Tibial nerve (tissue), 4 donors: ENCODE results near the gene KCNJ15. TPM values are rescaled to one million over a fixed set of nuclear protein-coding genes. Genes with fewer than 3 reads are reported as not detected.

ENCODE experiments used
- DNase-seq, 2 donors: peaks; one replicate each; pipeline ENCODE4 v3.0.0-alpha.2; 2019; ENCODE audit warnings: low spot score in 2 of 2
- H3K27ac ChIP-seq, 4 donors: fragments of 200-600 bp; sonication (generic) in 3 of 4; one replicate each; pipeline ENCODE4 v1.5.1; 2017 to 2019; ENCODE audit warnings: mild to moderate bottlenecking in 1 of 4
- H3K27me3 ChIP-seq, 2 donors: fragments of 200-600 bp; sonication (generic) in 1 of 2; one replicate each; pipeline versions ENCODE4 v1.5.1 to v1.6.0; 2017 to 2019
- H3K36me3 ChIP-seq, 3 donors: fragments of 200-600 bp; sonication (generic); one replicate each; pipeline ENCODE4 v1.5.1; 2018 to 2019
- H3K4me1 ChIP-seq, 4 donors: fragments of 200-600 bp; sonication (generic) in 3 of 4; one replicate each; pipeline ENCODE4 v1.5.1; 2017 to 2019
- H3K4me3 ChIP-seq, 4 donors: fragments of 200-600 bp; sonication (generic) in 3 of 4; one replicate each; pipeline ENCODE4 v1.5.1; 2017 to 2019; ENCODE audit warnings: mild to moderate bottlenecking in 1 of 4, moderate library complexity in 1 of 4
- H3K9me3 ChIP-seq, 4 donors: fragments of 200-600 bp; sonication (generic) in 3 of 4; one replicate each; pipeline ENCODE4 v1.5.1; 2017 to 2019
- EP300 ChIP-seq, 2 donors: sonication (generic); formaldehyde crosslinking; IDR thresholded peaks; one replicate each; pipeline ENCODE4 v1.6.1; 2017; ENCODE audit warnings: antibody characterized with exemption in 2 of 2, mild to moderate bottlenecking in 1 of 2
- POLR2A ChIP-seq, 2 donors: fragments of 450-650 bp; IDR thresholded peaks; one replicate each; pipeline ENCODE4 v1.6.1; 2017; ENCODE audit warnings: antibody characterized with exemption in 2 of 2, mild to moderate bottlenecking in 2 of 2, moderate library complexity in 2 of 2
- WGBS, 2 donors: methylation state at CpG; one replicate each; pipeline ENCODE4 v1.1.5; 2018; 5-methylcytosine and 5-hydroxymethylcytosine counted together
- total RNA-seq, 4 donors: library from RNA; depleted of rRNA; stranded (reverse); fragments of >200 nt; gene quantifications; one replicate each; pipeline ENCODE4 v1.1.0, GENCODE V29; 2016
- TF ChIP-seq, protein P1 (sequence below), 5 experiments: fragments of 200-600 bp in 3 of 5; fragments of 450-650 bp in 2 of 5; sonication (generic) in 3 of 5; IDR thresholded peaks; one replicate each; pipeline ENCODE4 v1.5.1; 2016 to 2019; ENCODE audit warnings: antibody characterized with exemption in 5 of 5, mild to moderate bottlenecking in 3 of 5, moderate library complexity in 2 of 5

Gene KCNJ15
- total RNA-seq, 4 donors from 2014 or later: 0.39 to 2.4 (median 0.43) TPM

DNA sequence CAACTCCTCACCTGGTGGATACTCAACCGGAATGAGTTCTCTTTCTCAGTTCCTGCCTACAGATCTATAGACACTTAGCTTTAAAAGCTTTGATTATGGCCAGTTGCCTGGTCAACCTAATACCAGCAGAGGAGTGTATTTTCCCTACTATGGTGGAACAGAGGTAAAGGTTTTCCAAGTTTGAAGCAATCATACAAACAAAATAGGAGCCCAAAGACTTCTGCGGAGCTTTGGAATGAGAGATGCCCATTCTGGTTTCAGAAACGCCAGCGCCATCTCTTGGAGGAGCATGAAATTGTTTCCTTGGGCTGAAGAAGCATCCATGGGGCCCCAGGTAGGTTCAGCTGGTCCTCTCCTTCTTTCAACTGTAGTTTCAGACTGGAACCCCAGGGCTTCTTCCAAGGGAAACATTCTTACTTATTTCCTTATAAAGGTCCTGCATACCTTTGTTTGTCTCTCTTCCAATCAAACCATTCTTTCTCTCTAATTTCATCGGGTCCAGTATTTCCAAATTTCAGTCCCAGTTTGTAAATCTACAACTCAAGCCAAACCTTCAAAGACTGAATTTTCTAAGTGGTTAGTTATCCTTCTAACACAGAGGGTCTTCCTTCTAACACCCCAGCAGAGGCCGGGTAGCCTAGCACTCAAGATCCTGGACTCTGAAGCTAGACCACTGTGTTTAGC is 95.9 kb downstream of the KCNJ15 start:
- 45 to 50% methylated on average over 6 of the region's 6 CpGs for WGBS, 2 donors
- Histone ChIP-seq H3K9me3 (no peaks in the 10 kb centered on the region), H3K4me1 (peaks cover 0 to 16% (median 0%) of the 10 kb centered on the region in 4 donors), H3K36me3 (no peaks in the 10 kb centered on the region), H3K4me3 (no peak overlapping the region), H3K27ac (no peak overlapping the region), H3K27me3 (no peaks in the 10 kb centered on the region)
- DNase-seq: peak; percentile 45 to 78
- TF ChIP-seq, protein P1, sequence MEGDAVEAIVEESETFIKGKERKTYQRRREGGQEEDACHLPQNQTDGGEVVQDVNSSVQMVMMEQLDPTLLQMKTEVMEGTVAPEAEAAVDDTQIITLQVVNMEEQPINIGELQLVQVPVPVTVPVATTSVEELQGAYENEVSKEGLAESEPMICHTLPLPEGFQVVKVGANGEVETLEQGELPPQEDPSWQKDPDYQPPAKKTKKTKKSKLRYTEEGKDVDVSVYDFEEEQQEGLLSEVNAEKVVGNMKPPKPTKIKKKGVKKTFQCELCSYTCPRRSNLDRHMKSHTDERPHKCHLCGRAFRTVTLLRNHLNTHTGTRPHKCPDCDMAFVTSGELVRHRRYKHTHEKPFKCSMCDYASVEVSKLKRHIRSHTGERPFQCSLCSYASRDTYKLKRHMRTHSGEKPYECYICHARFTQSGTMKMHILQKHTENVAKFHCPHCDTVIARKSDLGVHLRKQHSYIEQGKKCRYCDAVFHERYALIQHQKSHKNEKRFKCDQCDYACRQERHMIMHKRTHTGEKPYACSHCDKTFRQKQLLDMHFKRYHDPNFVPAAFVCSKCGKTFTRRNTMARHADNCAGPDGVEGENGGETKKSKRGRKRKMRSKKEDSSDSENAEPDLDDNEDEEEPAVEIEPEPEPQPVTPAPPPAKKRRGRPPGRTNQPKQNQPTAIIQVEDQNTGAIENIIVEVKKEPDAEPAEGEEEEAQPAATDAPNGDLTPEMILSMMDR (IDR thresholded peaks at IDR 0.05): peak; percentile 27 to 53 (median 45)
- TF ChIP-seq POLR2A (IDR thresholded peaks at IDR 0.05): no peak

- no peak overlapping the region for H3K4me3 ChIP-seq
- H3K36me3 ChIP-seq: no peaks in the 10 kb centered on the region
- peaks cover 0 to 16% (median 0%) of the 10 kb centered on the region in 4 donors for H3K4me1 ChIP-seq
- TF ChIP-seq EP300 (IDR thresholded peaks at IDR 0.05) (no peak), POLR2A (IDR thresholded peaks at IDR 0.05) (no peak)
- TF ChIP-seq, protein P1 (IDR thresholded peaks at IDR 0.05): no peak
- H3K27me3 ChIP-seq: no peaks in the 10 kb centered on the region
- 89 to 95% methylated on average over 10 of the region's 10 CpGs for WGBS, 2 donors
- H3K9me3 ChIP-seq: no peaks in the 10 kb centered on the region
- H3K27ac ChIP-seq: no peak overlapping the region
- no peak for DNase-seq
These were observed 97.4 kb downstream of the KCNJ15 start for GRCh38 chr21:38354231-38354630.

GRCh38 chr21:38354746-38355145 is 98.0 kb downstream of the KCNJ15 start:
- TF ChIP-seq POLR2A (IDR thresholded peaks at IDR 0.05): no peak
- no peak for TF ChIP-seq EP300 (IDR thresholded peaks at IDR 0.05)
- TF ChIP-seq, protein P1 (IDR thresholded peaks at IDR 0.05): no peak
- Histone ChIP-seq H3K27ac (no peak overlapping the region), H3K36me3 (no peaks in the 10 kb centered on the region), H3K27me3 (no peaks in the 10 kb centered on the region), H3K4me1 (peaks cover 0 to 16% (median 0%) of the 10 kb centered on the region in 4 donors), H3K4me3 (no peak overlapping the region), H3K9me3 (no peaks in the 10 kb centered on the region)
- DNase-seq: no peak
- 87 to 88% methylated on average over 2 of the region's 2 CpGs for WGBS, 2 donors

GRCh38 chr21:38355353-38355752 is 98.6 kb downstream of the KCNJ15 start:
- no peak for DNase-seq
- peaks cover 0 to 16% (median 0%) of the 10 kb centered on the region in 4 donors for H3K4me1 ChIP-seq
- H3K36me3 ChIP-seq: no peaks in the 10 kb centered on the region
- H3K4me3 ChIP-seq: no peak overlapping the region
- H3K27me3 ChIP-seq: no peaks in the 10 kb centered on the region
- no peak overlapping the region for H3K27ac ChIP-seq
- 95 to 97% methylated on average over 4 of the region's 4 CpGs for WGBS, 2 donors
- TF ChIP-seq, protein P1 (IDR thresholded peaks at IDR 0.05): no peak
- no peak for TF ChIP-seq POLR2A (IDR thresholded peaks at IDR 0.05)
- no peak for TF ChIP-seq EP300 (IDR thresholded peaks at IDR 0.05)
- H3K9me3 ChIP-seq: no peaks in the 10 kb centered on the region

DNA sequence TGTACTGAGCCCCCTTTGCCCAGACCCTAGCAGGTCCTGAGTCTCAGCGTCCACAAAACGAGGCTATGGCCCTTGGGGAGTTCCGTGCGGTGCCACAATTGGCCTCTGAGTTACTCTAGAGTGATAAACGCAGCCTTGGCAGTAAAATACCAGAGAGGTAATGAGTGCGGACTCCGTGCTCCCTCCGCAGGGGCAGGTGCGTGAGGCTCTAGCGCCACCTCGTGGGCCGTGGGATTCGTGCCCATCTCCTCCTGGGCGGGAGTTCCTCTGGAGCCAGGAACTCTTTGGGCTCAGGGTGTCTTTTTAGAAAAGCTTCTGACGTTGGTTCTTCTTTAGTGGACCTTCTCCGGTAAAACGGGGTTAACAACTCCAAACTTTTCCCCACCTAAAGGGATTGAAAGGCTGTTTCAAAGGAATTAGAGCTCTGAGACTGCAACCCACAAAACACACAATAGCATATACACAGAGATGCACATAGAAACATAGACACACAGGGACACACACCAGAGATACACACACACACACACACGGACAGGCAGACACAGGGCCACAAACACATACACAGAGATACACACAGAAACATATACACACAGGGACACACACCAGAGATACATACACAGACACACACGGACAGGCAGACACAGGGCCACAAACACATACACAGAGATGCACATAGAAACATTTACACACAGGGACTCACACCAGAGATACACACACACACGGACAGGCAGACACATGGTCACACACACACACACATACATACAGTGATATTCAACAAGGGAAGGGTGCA is 99.4 kb downstream of the KCNJ15 start:
- 8 to 11% methylated on average over 18 to 20 of the region's 20 CpGs for WGBS, 2 donors

More for the DNA sequence above, 99.4 kb downstream of the KCNJ15 start:
- Histone ChIP-seq H3K9me3 (no peaks in the 10 kb centered on the region), H3K4me1 (peaks cover 0 to 16% (median 0%) of the 10 kb centered on the region in 4 donors), H3K27me3 (no peaks in the 10 kb centered on the region), H3K36me3 (no peaks in the 10 kb centered on the region), H3K27ac (no peak overlapping the region), H3K4me3 (no peak overlapping the region)
- peak; percentile 53 to 72 for DNase-seq
- TF ChIP-seq POLR2A (IDR thresholded peaks at IDR 0.05) (no peak), EP300 (IDR thresholded peaks at IDR 0.05) (peak in 1 of 2 donors; percentile 10)
- TF ChIP-seq, protein P1 (IDR thresholded peaks at IDR 0.05): peak; percentile 63 to 87 (median 73)
